ENCODE data around the gene EPHA6. TPM values are rescaled to one million over a fixed set of nuclear protein-coding genes. Genes with fewer than 3 reads are reported as not detected.

Gene EPHA6
- total and polyA plus RNA-seq, 2 donors (not counting 3 experiments of a cell fraction or from before 2014, with no cell fraction given) = not detected

DNA sequence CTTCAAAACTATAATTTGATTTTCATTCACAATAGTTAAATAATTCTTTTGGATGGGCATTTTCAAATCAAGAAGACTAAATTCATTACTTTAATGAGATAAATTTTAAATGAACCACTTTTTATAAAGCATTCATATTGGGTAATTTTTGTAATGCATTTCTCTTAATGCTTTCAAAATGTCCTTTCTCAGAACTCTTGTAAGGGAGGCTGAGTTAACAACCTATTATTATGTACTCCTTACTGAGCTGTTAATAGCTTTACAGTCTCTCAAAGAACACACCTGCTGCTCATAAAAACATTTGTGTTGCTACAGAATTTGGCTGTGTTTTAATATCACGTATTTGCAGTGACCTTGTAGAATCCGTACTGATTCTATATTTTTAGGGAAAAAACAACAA is 616.2 kb downstream of the EPHA6 start:
- POLR2A ChIA-PET = no interaction called here
- Histone ChIP-seq H3K27me3 (ENCODE audit: control insufficient read depth in 2 of 2, insufficient read depth in 2 of 2, low read length in 2 of 2) (no peaks in the 10 kb centered on the region), H3K4me1 (ENCODE audit: control insufficient read depth, extremely low read depth, insufficient read depth, low read length) (no peaks in the 10 kb centered on the region), H4K20me1 (replicated peaks; ENCODE audit: control insufficient read depth, extremely low read depth, insufficient read depth, low read length) (no peaks in the 10 kb centered on the region), H3K9ac (replicated peaks; ENCODE audit: extremely low read depth, insufficient read depth, low read length) (no peak overlapping the region), H3K27ac (ENCODE audit: insufficient read depth, low read depth, low read length) (no peak overlapping the region), H3K79me2 (ENCODE audit: control insufficient read depth, insufficient read depth, low read length) (no peaks in the 10 kb centered on the region), H3K4me2 (ENCODE audit: insufficient read depth, low read length) (no peak overlapping the region), H3K36me3 (ENCODE audit: control insufficient read depth in 2 of 2, extremely low read depth in 1 of 2, insufficient read depth in 2 of 2, low read length in 2 of 2) (no peaks in the 10 kb centered on the region), H3K4me3 (replicated peaks in 1 of 3; ENCODE audit: insufficient read depth in 1 of 3, low read depth in 1 of 3, low read length in 3 of 3) (no peak overlapping the region), H3K9me3 (replicated peaks; ENCODE audit: control insufficient read depth, insufficient read depth, low read length) (peaks cover 2% of the 10 kb centered on the region), H3K9me1 (replicated peaks; ENCODE audit: control insufficient read depth, extremely low read depth, insufficient read depth, low read length) (no peaks in the 10 kb centered on the region), H2AFZ (ENCODE audit: low read depth, low read length) (no peak overlapping the region)
- DNase-seq (ENCODE audit: low read depth, low spot score) = no peak
- intact Hi-C loops (cut with micrococcal nuclease) (no loop called here), dilution Hi-C loops (cut with MboI; ENCODE audit: extremely low pct_ligation_motif_present, low sequenced_read_pairs) (no loop called here)
- CTCF ChIA-PET = no interaction called here
- BruUV-seq (replicated peaks) = no TSS peak
- TF ChIP-seq POLR2A (IDR thresholded peaks at IDR 0.05; ENCODE audit: low read depth, low read length) (no peak), FOS (IDR thresholded peaks at IDR 0.05; ENCODE audit: borderline replicate concordance, insufficient read depth, low read length) (no peak), JUN (IDR thresholded peaks at IDR 0.05; ENCODE audit: borderline replicate concordance, insufficient read depth, insufficient read length, low read depth) (no peak), GATA2 (IDR thresholded peaks at IDR 0.05; ENCODE audit: insufficient read depth, insufficient read length, low read depth, low read length) (no peak), EZH2 (IDR thresholded peaks at IDR 0.05; ENCODE audit: borderline replicate concordance, low read depth, low read length, severe bottlenecking) (no peak), CTCF (IDR thresholded peaks at IDR 0.05; ENCODE audit: extremely low read depth in 1 of 2, insufficient read depth in 1 of 2, low read depth in 1 of 2, low read length in 2 of 2) (no peak), POLR2AphosphoS5 (IDR thresholded peaks at IDR 0.05; ENCODE audit: insufficient read depth, low read depth, low read length) (no peak), MYC (IDR thresholded peaks at IDR 0.05; ENCODE audit: low read depth, low read length) (no peak)
- TF ChIP-seq, protein P1, sequence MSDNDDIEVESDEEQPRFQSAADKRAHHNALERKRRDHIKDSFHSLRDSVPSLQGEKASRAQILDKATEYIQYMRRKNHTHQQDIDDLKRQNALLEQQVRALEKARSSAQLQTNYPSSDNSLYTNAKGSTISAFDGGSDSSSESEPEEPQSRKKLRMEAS (IDR thresholded peaks at IDR 0.05; ENCODE audit: insufficient read depth, insufficient read length) = no peak
- no peak for FAIRE-seq

All from endothelial cell of umbilical vein (primary cell).